GM12878 (cell line): Measurements from ENCODE around the gene FAS. TPM values are rescaled to one million over a fixed set of nuclear protein-coding genes. Genes with fewer than 3 reads are reported as not detected.

ENCODE experiments used
- ATAC-seq: fragments of 200-7000 bp; cut with Tn5 transposase; 3 replicates; pipeline ENCODE4 v1.9.1; 2020; ENCODE audit warnings: mild to moderate bottlenecking, moderate library complexity
- BruUV-seq: library from RNA; stranded (reverse); fragments of 400-500 nt; replicated peaks from 2 replicates; lab custom pipeline; 2021; lab: Mats Ljungman, UMichigan
- CTCF ChIA-PET: fragments of 300-600 bp; sonication (Branson Sonifier 250); formaldehyde crosslinking; extraction: SDS; loops from one replicate; lab custom pipeline; 2021; ENCODE audit warnings: inconsistent platforms; lab: Yijun Ruan, JAX
- POLR2A ChIA-PET: fragments of 350-600 bp; formaldehyde crosslinking; extraction: SDS; loops from one replicate; lab custom pipeline; 2021; ENCODE audit warnings: inconsistent platforms; lab: Charles Lee
- RAD21 ChIA-PET: fragments of 300-600 bp; sonication (Branson Sonifier 250); formaldehyde crosslinking; loops from one replicate; lab custom pipeline; 2023; ENCODE audit warnings: antibody characterized with exemption; ENCODE audit not compliant: unreplicated experiment; lab: Charles Lee
- SMC1A ChIA-PET: fragments of 300-600 bp; sonication (Branson Sonifier 250); formaldehyde crosslinking; loops from one replicate; lab custom pipeline; 2023; ENCODE audit not compliant: unreplicated experiment, uncharacterized antibody; lab: Charles Lee
- DNase-seq: peaks from one replicate; pipeline ENCODE4 v3.0.0-alpha.2; 2011; ENCODE audit warnings: low read depth, low spot score
- FAIRE-seq: peaks from 3 replicates; lab custom pipeline; 2011; peaks lifted over from hg19 to GRCh38; lab: Jason Lieb, UNC
- H2AFZ ChIP-seq: 2 replicates; pipeline ENCODE4 v1.6.0; 2011; ENCODE audit warnings: low read depth, low read length, control low read depth; ENCODE audit not compliant: control insufficient read depth
- H3K27ac ChIP-seq: 2 replicates; pipeline ENCODE4 v1.5.1; 2011; ENCODE audit warnings: control low read depth; ENCODE audit not compliant: control insufficient read depth, insufficient read depth
- H3K27me3 ChIP-seq, 2 experiments: replicated peaks in 1 of 2; 2 replicates each; pipeline versions ENCODE4 v1.6.0 to v1.6.1; 2011; ENCODE audit warnings: low read length in 1 of 2; ENCODE audit not compliant: control insufficient read depth in 2 of 2, insufficient read depth in 2 of 2
- H3K36me3 ChIP-seq, 2 experiments: 2 replicates each; pipeline ENCODE4 v1.5.1; 2011; ENCODE audit warnings: low read length in 1 of 2; ENCODE audit not compliant: control insufficient read depth in 2 of 2, insufficient read depth in 2 of 2
- H3K4me1 ChIP-seq: 2 replicates; pipeline ENCODE4 v1.6.1; 2011; ENCODE audit warnings: mild to moderate bottlenecking, low read length, moderate library complexity, mixed read lengths; ENCODE audit not compliant: control insufficient read depth, insufficient read depth
- H3K4me2 ChIP-seq: 2 replicates; pipeline ENCODE4 v1.6.0; 2011; ENCODE audit warnings: control low read depth; ENCODE audit not compliant: control insufficient read depth, insufficient read depth
- H3K4me3 ChIP-seq: fragments of 200-600 bp; sonication (generic); 2 replicates; pipeline ENCODE4 v1.5.1; 2016
- H3K79me2 ChIP-seq: 2 replicates; pipeline ENCODE4 v1.6.0; 2011; ENCODE audit warnings: low read length; ENCODE audit not compliant: control insufficient read depth, insufficient read depth
- H3K9ac ChIP-seq: 2 replicates; pipeline ENCODE4 v1.8.0; 2011; ENCODE audit warnings: low read length, control low read depth, mixed read lengths; ENCODE audit not compliant: control insufficient read depth, insufficient read depth
- H3K9me3 ChIP-seq: replicated peaks from 3 replicates; pipeline ENCODE4 v1.5.1; 2011; ENCODE audit warnings: mild to moderate bottlenecking, low read length; ENCODE audit not compliant: control insufficient read depth, insufficient read depth
- H4K20me1 ChIP-seq: 2 replicates; pipeline ENCODE4 v1.6.0; 2011; ENCODE audit not compliant: control insufficient read depth, insufficient read depth
- NRF1 ChIP-seq: conservative IDR thresholded peaks from 2 replicates; pipeline ENCODE4 v1.6.1; 2011; ENCODE audit warnings: mild to moderate bottlenecking, low read depth, low read length, improper control_type of control experiment
- RUNX3 ChIP-seq: IDR thresholded peaks from 2 replicates; pipeline ENCODE4 v1.6.1; 2012; ENCODE audit warnings: low read length, inconsistent platforms
- ZNF384 ChIP-seq: IDR thresholded peaks from 2 replicates; pipeline ENCODE4 v1.6.1; 2012; ENCODE audit warnings: low read depth, mild to moderate bottlenecking, low read length, improper control_type of control experiment, borderline replicate concordance
- WGBS: methylation state at CpG from one replicate; pipeline ENCODE4 v1.1.6; 2016; ENCODE audit warnings: low lambda C conversion rate; ENCODE audit not compliant: insufficient replicate concordance, insufficient coverage; ENCODE audit errors: missing lambda C conversion rate; 5-methylcytosine and 5-hydroxymethylcytosine counted together
- in situ Hi-C: fragments of 300-500 bp; cut with MboI; formaldehyde crosslinking; loops from 9 replicates; pipeline ENCODE4 v1.14.3; 2018; ENCODE audit warnings: mixed read lengths
- intact Hi-C: fragments of 100-400 bp; cut with micrococcal nuclease; formaldehyde crosslinking; loops from one replicate; pipeline ENCODE4 v1.14.2; 2022; ENCODE audit not compliant: unreplicated experiment
- polyA plus RNA-seq, 11 experiments: library from polyadenylated mRNA; depleted of rRNA in 4 of 11; unstranded in 6 of 11; stranded (reverse) in 5 of 11; fragments of >200 nt; fragmentation: Nextera tagmentation in 4 of 11; fragmentation: Illumina TruSeq in 1 of 11; extraction: Ambion mirVana in 4 of 11; extraction: Trizol in 1 of 11; gene quantifications; 1 replicate in 1 of 11; 2 replicates in 10 of 11; pipeline versions ENCODE4 v1.2.1 to v1.2.3, GENCODE V29; 2011 to 2016; ENCODE audit warnings: inconsistent platforms in 2 of 11, missing spikeins in 2 of 11, low read depth in 1 of 11
- total RNA-seq, 4 experiments: library from RNA; depleted of rRNA in 3 of 4; stranded (reverse); fragments of >200 nt in 3 of 4; fragmentation: Illumina TruSeq in 1 of 4; extraction: Trizol in 1 of 4; gene quantifications; 2 replicates each; pipeline versions ENCODE4 v1.2.1 to v1.2.3, GENCODE V29; 2013 to 2021
- TF ChIP-seq, protein P1 (sequence below): fragments of 450-650 bp; IDR thresholded peaks from 2 replicates; pipeline ENCODE4 v1.6.1; 2016; ENCODE audit warnings: mild to moderate bottlenecking

The FAS gene
- total and polyA plus RNA-seq, 10 of the 15 experiments (the other 5 are each of a cell fraction or from before 2014, with no cell fraction given) = 50.1 to 147 (median 69.9) TPM

DNA sequence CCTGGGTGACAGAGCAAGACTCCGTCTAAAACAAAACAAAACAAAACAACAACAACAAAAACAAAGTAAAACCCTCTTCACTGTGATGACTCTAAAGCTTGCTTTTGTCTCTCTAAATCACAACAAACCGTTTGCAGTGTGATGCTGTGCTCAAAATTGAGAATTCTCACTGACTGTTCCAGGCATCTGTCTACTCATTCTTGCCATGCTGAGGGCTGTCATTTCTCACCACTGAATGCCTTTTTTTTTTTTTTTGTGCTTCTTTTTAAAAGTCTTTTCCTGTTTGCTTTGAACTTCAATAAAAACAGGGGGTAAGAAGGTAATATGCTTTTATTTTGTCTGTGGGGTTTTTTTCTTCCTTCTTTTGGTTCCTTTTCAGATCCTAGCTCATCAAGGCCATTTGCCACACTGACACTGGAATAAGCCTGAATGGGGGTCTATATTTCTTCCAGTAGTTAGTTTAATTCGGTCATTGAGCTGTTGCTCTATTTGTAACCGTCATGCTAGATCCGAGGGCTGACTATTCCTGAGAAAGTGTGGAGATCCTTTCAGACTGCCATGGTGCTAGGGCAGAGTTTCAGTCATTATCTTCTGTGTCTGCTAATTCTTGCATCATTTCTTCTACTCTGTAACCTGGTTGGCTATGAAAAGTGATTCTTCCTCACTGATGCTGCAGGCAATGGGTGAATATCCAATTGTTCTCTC, 10.6 kb downstream of the FAS start:
- ChIA-PET RAD21 (interaction anchor here (0.7 to 1.8 kb wide), 9 partner anchors 8 to 243 kb away, joined by 3 to 8 read pairs (median 4); partner anchors contain the start of gene FAS), POLR2A (interaction anchor here (0.6 to 1.3 kb wide), 5 partner anchors 9 to 351 kb away, joined by 3 to 6 read pairs (median 4); partner anchors contain the start of gene FAS), CTCF (interaction anchor here (0.6 to 5.3 kb wide), 10 partner anchors 11 to 165 kb away, joined by 3 to 33 read pairs (median 4); partner anchors contain the start of gene FAS), SMC1A (interaction anchor here (0.6 to 9.6 kb wide), 6 partner anchors 8 to 67 kb away, joined by 3 to 76 read pairs (median 4); partner anchors contain the start of gene FAS)
- ATAC-seq (peak; percentile 44), FAIRE-seq (no peak), DNase-seq (no peak)
- Histone ChIP-seq H4K20me1 (no peaks in the 10 kb centered on the region; the same call in 1 of the 2 replicates), H3K27me3 (no peaks in the 10 kb centered on the region), H3K4me1 (peaks cover 43% of the 10 kb centered on the region), H3K4me3 (peak overlapping the region; percentile 6; the same call in 1 of the 2 replicates), H3K79me2 (peaks cover 80% of the 10 kb centered on the region), H3K9ac (no peak overlapping the region), H3K27ac (peak overlapping the region; percentile 57), H3K36me3 (peaks cover 0 to 9% of the 10 kb centered on the region in 2 experiments), H3K4me2 (peak overlapping the region; percentile 79), H2AFZ (no peak overlapping the region), H3K9me3 (no peaks in the 10 kb centered on the region)
- BruUV-seq = no TSS peak
- in situ Hi-C loops (no loop called here), intact Hi-C loops (no loop called here)
- TF ChIP-seq RUNX3 = peak; percentile 46; the same call in 1 of the 2 replicates
- TF ChIP-seq, protein P1, sequence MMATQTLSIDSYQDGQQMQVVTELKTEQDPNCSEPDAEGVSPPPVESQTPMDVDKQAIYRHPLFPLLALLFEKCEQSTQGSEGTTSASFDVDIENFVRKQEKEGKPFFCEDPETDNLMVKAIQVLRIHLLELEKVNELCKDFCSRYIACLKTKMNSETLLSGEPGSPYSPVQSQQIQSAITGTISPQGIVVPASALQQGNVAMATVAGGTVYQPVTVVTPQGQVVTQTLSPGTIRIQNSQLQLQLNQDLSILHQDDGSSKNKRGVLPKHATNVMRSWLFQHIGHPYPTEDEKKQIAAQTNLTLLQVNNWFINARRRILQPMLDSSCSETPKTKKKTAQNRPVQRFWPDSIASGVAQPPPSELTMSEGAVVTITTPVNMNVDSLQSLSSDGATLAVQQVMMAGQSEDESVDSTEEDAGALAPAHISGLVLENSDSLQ = peak; percentile 54
- no peak for TF ChIP-seq NRF1
- peak; percentile 75 for TF ChIP-seq ZNF384
- 1% methylated on average over 5 of the region's 5 CpGs for WGBS
